Uterus (tissue), 2 donors: ENCODE data around the gene MAPK8IP3.

ENCODE experiments used
- POLR2A ChIP-seq, 2 donors: fragments of 450-650 bp; IDR thresholded peaks; one replicate each; pipeline ENCODE4 v1.6.1; 2016; ENCODE audit warnings: antibody characterized with exemption in 2 of 2, mild to moderate bottlenecking in 1 of 2, moderate library complexity in 1 of 2
- TF ChIP-seq, protein P1 (sequence below), 4 experiments: fragments of 200-600 bp in 2 of 4; fragments of 450-650 bp in 2 of 4; sonication (generic) in 2 of 4; IDR thresholded peaks; one replicate each; pipeline ENCODE4 v1.5.1; 2016 to 2019; ENCODE audit warnings: antibody characterized with exemption in 4 of 4, mild to moderate bottlenecking in 2 of 4, moderate library complexity in 1 of 4

DNA sequence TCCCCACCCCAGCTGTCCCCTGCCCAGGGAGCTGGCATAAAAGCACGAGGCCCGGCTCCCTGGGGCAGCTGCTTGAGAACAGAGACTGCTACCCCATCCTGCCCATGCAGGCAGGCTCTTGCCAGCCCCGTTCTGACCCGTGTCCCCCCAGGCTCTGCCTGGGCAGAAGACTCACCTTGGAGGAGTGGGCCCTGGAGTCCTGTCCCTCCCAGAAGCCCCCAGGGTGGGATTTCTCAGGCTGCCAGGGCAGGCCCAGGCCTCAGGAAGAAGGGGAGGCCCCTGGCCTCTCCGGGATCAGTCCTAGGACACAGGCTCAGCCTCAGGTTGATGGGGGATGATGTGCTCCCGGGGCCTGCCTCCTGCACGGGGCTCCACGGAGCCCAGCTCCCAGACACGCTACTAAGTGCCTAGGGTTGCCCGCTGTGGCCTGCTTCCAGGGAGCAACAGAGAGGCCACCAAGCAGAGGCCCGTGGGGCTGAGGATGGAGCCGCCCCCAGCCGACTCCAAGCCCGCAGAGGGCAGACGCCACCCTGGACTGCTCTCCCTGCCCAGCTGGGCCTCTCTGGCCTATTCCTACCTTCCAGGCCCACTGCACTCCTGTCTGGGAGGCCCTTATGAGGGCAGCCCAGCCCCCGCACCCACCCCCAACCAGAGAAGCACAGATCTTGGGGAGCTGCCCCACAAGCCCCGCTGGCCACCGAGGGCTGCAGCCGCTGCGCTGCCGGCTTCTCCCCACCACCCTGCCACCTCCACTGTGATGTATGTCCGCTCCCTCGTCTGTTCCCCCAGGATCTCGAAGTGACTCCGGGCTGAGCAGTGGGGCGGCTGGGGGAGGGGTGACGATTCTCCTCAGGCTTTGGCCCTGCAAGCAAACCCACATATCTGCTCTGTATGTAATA, 63.7 kb downstream of the MAPK8IP3 start:
- no peak for TF ChIP-seq POLR2A (IDR thresholded peaks at IDR 0.05)
- TF ChIP-seq, protein P1, sequence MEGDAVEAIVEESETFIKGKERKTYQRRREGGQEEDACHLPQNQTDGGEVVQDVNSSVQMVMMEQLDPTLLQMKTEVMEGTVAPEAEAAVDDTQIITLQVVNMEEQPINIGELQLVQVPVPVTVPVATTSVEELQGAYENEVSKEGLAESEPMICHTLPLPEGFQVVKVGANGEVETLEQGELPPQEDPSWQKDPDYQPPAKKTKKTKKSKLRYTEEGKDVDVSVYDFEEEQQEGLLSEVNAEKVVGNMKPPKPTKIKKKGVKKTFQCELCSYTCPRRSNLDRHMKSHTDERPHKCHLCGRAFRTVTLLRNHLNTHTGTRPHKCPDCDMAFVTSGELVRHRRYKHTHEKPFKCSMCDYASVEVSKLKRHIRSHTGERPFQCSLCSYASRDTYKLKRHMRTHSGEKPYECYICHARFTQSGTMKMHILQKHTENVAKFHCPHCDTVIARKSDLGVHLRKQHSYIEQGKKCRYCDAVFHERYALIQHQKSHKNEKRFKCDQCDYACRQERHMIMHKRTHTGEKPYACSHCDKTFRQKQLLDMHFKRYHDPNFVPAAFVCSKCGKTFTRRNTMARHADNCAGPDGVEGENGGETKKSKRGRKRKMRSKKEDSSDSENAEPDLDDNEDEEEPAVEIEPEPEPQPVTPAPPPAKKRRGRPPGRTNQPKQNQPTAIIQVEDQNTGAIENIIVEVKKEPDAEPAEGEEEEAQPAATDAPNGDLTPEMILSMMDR (IDR thresholded peaks at IDR 0.05) = no peak
